Loucy (cell line): ENCODE results near the gene DRICH1.

Experiments used
- EZH2phosphoT487 ChIP-seq: fragments of 200-600 bp; IDR thresholded peaks from 2 replicates; pipeline ENCODE4 v1.6.1; 2018; ENCODE audit warnings: antibody characterized with exemption, mild to moderate bottlenecking, moderate library complexity, borderline replicate concordance
- TF ChIP-seq, protein P1 (sequence below): fragments of 200-600 bp; sonication (generic); conservative IDR thresholded peaks from 2 replicates; pipeline ENCODE4 v1.5.1; 2014; ENCODE audit warnings: mild to moderate bottlenecking, antibody characterized with exemption, low read length

DNA sequence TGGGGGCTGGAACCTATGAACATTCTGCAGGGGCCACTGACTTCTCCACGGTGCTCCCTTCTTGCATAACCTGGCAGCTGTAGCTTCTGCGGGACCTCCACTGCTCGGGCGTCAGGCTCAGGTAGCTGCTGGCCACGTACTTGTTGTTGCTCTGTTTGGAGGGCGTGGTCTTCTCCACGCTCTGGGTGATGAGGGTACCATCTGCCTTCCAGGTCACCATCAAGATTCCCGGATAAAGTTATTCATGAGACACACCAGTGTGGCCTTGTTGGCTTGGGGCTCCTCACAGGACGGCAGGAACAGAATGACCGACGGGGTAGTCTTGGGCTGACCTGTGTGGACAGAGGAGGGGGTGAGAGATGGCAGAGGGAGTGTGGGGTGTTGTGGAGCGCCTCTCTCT is 6.5 kb upstream of the DRICH1 start:
- TF ChIP-seq, protein P1, sequence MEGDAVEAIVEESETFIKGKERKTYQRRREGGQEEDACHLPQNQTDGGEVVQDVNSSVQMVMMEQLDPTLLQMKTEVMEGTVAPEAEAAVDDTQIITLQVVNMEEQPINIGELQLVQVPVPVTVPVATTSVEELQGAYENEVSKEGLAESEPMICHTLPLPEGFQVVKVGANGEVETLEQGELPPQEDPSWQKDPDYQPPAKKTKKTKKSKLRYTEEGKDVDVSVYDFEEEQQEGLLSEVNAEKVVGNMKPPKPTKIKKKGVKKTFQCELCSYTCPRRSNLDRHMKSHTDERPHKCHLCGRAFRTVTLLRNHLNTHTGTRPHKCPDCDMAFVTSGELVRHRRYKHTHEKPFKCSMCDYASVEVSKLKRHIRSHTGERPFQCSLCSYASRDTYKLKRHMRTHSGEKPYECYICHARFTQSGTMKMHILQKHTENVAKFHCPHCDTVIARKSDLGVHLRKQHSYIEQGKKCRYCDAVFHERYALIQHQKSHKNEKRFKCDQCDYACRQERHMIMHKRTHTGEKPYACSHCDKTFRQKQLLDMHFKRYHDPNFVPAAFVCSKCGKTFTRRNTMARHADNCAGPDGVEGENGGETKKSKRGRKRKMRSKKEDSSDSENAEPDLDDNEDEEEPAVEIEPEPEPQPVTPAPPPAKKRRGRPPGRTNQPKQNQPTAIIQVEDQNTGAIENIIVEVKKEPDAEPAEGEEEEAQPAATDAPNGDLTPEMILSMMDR = no peak
- TF ChIP-seq EZH2phosphoT487 = no peak
